HepG2 (cell line): ENCODE data around the gene KNL1. TPM values are rescaled to one million over a fixed set of nuclear protein-coding genes. Genes with fewer than 3 reads are reported as not detected.

ENCODE experiments used
- ADNP ChIP-seq: sonication (generic); formaldehyde crosslinking; IDR thresholded peaks from 2 replicates; pipeline ENCODE4 v1.4.0; 2020; ENCODE audit warnings: missing genetic modification reagents
- BRF2 ChIP-seq: sonication (generic); formaldehyde crosslinking; IDR thresholded peaks from 2 replicates; pipeline ENCODE4 v1.8.1; 2022; ENCODE audit warnings: mild to moderate bottlenecking, missing genetic modification reagents
- CCDC6 ChIP-seq: sonication (generic); formaldehyde crosslinking; IDR thresholded peaks from 2 replicates; pipeline ENCODE4 v1.8.1; 2022; ENCODE audit warnings: mild to moderate bottlenecking, missing genetic modification reagents, moderate library complexity
- E2F5 ChIP-seq: sonication (generic); formaldehyde crosslinking; conservative IDR thresholded peaks from 2 replicates; pipeline ENCODE4 v1.4.0; 2020; ENCODE audit warnings: missing genetic modification reagents
- HNRNPH1 ChIP-seq: fragments of 200-400 bp; formaldehyde crosslinking; optimal IDR thresholded peaks from 2 replicates; pipeline ENCODE3; 2017; ENCODE audit warnings: mild to moderate bottlenecking, low read depth, low read length
- LCORL ChIP-seq, 2 experiments: fragments of 450-650 bp in 1 of 2; sonication (generic) in 1 of 2; formaldehyde crosslinking in 1 of 2; IDR thresholded peaks; 2 replicates each; pipeline versions ENCODE4 v1.5.0 to v1.6.1; 2017 to 2020; ENCODE audit warnings: antibody characterized with exemption in 1 of 2, missing genetic modification reagents in 1 of 2
- MED8 ChIP-seq: sonication (generic); formaldehyde crosslinking; IDR thresholded peaks from 2 replicates; pipeline ENCODE4 v1.8.1; 2023; ENCODE audit warnings: mild to moderate bottlenecking, missing genetic modification reagents; ENCODE audit not compliant: insufficient replicate concordance
- NFATC3 ChIP-seq: sonication (generic); formaldehyde crosslinking; IDR thresholded peaks from 2 replicates; pipeline ENCODE4 v1.5.1; 2020; ENCODE audit warnings: mild to moderate bottlenecking, missing genetic modification reagents
- POLR2A ChIP-seq, 2 experiments: IDR thresholded peaks; 2 replicates each; pipeline ENCODE4 v1.6.1; 2011; ENCODE audit warnings: low read depth in 2 of 2, low read length in 2 of 2, mild to moderate bottlenecking in 1 of 2, moderate library complexity in 1 of 2; ENCODE audit not compliant: insufficient read depth in 1 of 2
- PRDM4 ChIP-seq: sonication (generic); formaldehyde crosslinking; IDR thresholded peaks from 2 replicates; pipeline ENCODE4 v1.9.0; 2021; ENCODE audit warnings: missing genetic modification reagents, borderline replicate concordance
- RAD21 ChIP-seq: fragments of 450-650 bp; formaldehyde crosslinking; IDR thresholded peaks from 2 replicates; pipeline ENCODE4 v1.5.0; 2020; ENCODE audit warnings: mild to moderate bottlenecking
- RCOR2 ChIP-seq: IDR thresholded peaks from 2 replicates; pipeline ENCODE4 v1.6.1; 2016; ENCODE audit warnings: missing biosample characterization, missing genetic modification reagents
- REXO4 ChIP-seq: sonication (generic); formaldehyde crosslinking; IDR thresholded peaks from 2 replicates; pipeline ENCODE4 v1.8.0; 2022; ENCODE audit warnings: missing genetic modification reagents, mild to moderate bottlenecking, borderline replicate concordance
- SP1 ChIP-seq, 2 experiments: fragments of 450-650 bp in 1 of 2; sonication (generic) in 1 of 2; formaldehyde crosslinking in 1 of 2; IDR thresholded peaks; 2 replicates each; pipeline versions ENCODE4 v1.4.0 to v1.6.1; 2016 to 2020; ENCODE audit warnings: missing genetic modification reagents in 1 of 2
- TRIM22 ChIP-seq: fragments of 450-650 bp; IDR thresholded peaks from 2 replicates; pipeline ENCODE4 v1.6.1; 2017
- ZBTB2 ChIP-seq: sonication (generic); formaldehyde crosslinking; IDR thresholded peaks from 2 replicates; pipeline ENCODE4 v1.8.0; 2022; ENCODE audit warnings: low read depth, missing genetic modification reagents
- ZMYM2 ChIP-seq: sonication (generic); formaldehyde crosslinking; IDR thresholded peaks from 2 replicates; pipeline ENCODE4 v1.8.0; 2022; ENCODE audit warnings: mild to moderate bottlenecking, missing genetic modification reagents
- ZNF260 ChIP-seq: sonication (generic); formaldehyde crosslinking; IDR thresholded peaks from 2 replicates; pipeline ENCODE4 v1.4.0; 2020; ENCODE audit warnings: missing genetic modification reagents, low read depth, mild to moderate bottlenecking, borderline replicate concordance
- ZNF33A ChIP-seq: sonication (generic); formaldehyde crosslinking; IDR thresholded peaks from 2 replicates; pipeline ENCODE4 v1.5.1; 2020; ENCODE audit warnings: missing genetic modification reagents, mild to moderate bottlenecking, moderate library complexity, borderline replicate concordance
- ZNF414 ChIP-seq: sonication (generic); formaldehyde crosslinking; IDR thresholded peaks from 2 replicates; pipeline ENCODE4 v1.5.0; 2020; ENCODE audit warnings: missing genetic modification reagents
- ZNF570 ChIP-seq: sonication (generic); formaldehyde crosslinking; IDR thresholded peaks from 2 replicates; pipeline ENCODE4 v1.4.0; 2020; ENCODE audit warnings: mild to moderate bottlenecking, missing genetic modification reagents, borderline replicate concordance
- polyA plus RNA-seq, 8 experiments: library from polyadenylated mRNA; depleted of rRNA in 3 of 8; stranded (reverse) in 7 of 8; unstranded in 1 of 8; fragments of >200 nt; fragmentation: Illumina TruSeq in 4 of 8; extraction: Trizol in 4 of 8; gene quantifications; 2 replicates each; pipeline versions ENCODE4 v1.2.1 to v1.2.3, GENCODE V29; 2011 to 2016; ENCODE audit warnings: low read depth in 4 of 8, missing spikeins in 1 of 8, mixed read lengths in 1 of 8; ENCODE audit not compliant: insufficient read depth in 1 of 8
- total RNA-seq, 5 experiments: library from RNA; depleted of rRNA; stranded (reverse); fragments of >200 nt; fragmentation: Illumina TruSeq; extraction: Trizol; gene quantifications; 2 replicates each; pipeline ENCODE4 v1.2.3, GENCODE V29; 2016; ENCODE audit warnings: low read depth in 1 of 5

Gene KNL1
- total and polyA plus RNA-seq, 2 of the 13 experiments (the other 11 are each of a cell fraction or from before 2014, with no cell fraction given): 8.0 to 21.4 TPM

- no peak for TF ChIP-seq PRDM4 (CRISPR knock-in tag)
- no peak for TF ChIP-seq ZNF260 (CRISPR knock-in tag)
- peak; percentile 68 to 76; a peak in 3 of 4 replicates for TF ChIP-seq POLR2A (IDR thresholded peaks at IDR 0.05; ENCODE audit: insufficient read depth in 1 of 2, low read depth in 2 of 2, low read length in 2 of 2)
- peak; percentile 92 for TF ChIP-seq CCDC6 (CRISPR knock-in tag)
- no peak for TF ChIP-seq MED8 (CRISPR knock-in tag)
- no peak for TF ChIP-seq SP1 (IDR thresholded peaks at IDR 0.05)
- TF ChIP-seq SP1 (CRISPR knock-in tag; IDR thresholded peaks at IDR 0.05): peak; percentile 89
- 0 out of 2 replicates have a peak, but pooled peaks have one; percentile 47 for TF ChIP-seq ZNF414 (CRISPR knock-in tag)
- no peak for TF ChIP-seq REXO4 (CRISPR knock-in tag)
- TF ChIP-seq ZNF570 (CRISPR knock-in tag): no peak
- no peak for TF ChIP-seq RAD21 (CRISPR knock-in tag)
- peak; percentile 93 for TF ChIP-seq E2F5 (CRISPR knock-in tag)
- TF ChIP-seq HNRNPH1: no peak
- TF ChIP-seq ZMYM2: peak; percentile 27; the same call in 1 of the 2 replicates
- no peak for TF ChIP-seq RCOR2 (CRISPR knock-in tag)
- TF ChIP-seq ZBTB2: no peak; the same call in 1 of the 2 replicates
- no peak for TF ChIP-seq ADNP
- TF ChIP-seq NFATC3 (CRISPR knock-in tag): no peak; the same call in 1 of the 2 replicates
- no peak for TF ChIP-seq TRIM22
- no peak for TF ChIP-seq LCORL (IDR thresholded peaks at IDR 0.05)
- TF ChIP-seq LCORL (CRISPR knock-in tag; IDR thresholded peaks at IDR 0.05): peak; percentile 74; the same call in 1 of the 2 replicates
- TF ChIP-seq ZNF33A (CRISPR knock-in tag): no peak
- peak; percentile 84 for TF ChIP-seq BRF2 (CRISPR knock-in tag)
Observed at GRCh38 chr15:40694688-40695468, 100.8 kb downstream of the KNL1 start, which contains the start of gene RAD51 (continued).
